Uterus (tissue), 4 donors: ENCODE results near the gene SYTL3. TPM values are rescaled to one million over a fixed set of nuclear protein-coding genes. Genes with fewer than 3 reads are reported as not detected.

Experiments
- DNase-seq, 2 donors: peaks; one replicate each; pipeline ENCODE4 v3.0.0-alpha.2; 2019 to 2020
- H3K27ac ChIP-seq, 2 donors: fragments of 200-600 bp; sonication (generic); 1 replicate in 1 of 2; 2 replicates in 1 of 2; pipeline ENCODE4 v1.5.1; 2016 to 2018
- H3K27me3 ChIP-seq, 2 donors: fragments of 200-600 bp; sonication (generic); one replicate each; pipeline ENCODE4 v1.5.1; 2018 to 2019; ENCODE audit warnings: control low read depth in 1 of 2
- H3K36me3 ChIP-seq, 2 donors: fragments of 200-600 bp; sonication (generic); one replicate each; pipeline ENCODE4 v1.5.1; 2019; ENCODE audit warnings: control low read depth in 1 of 2
- H3K4me1 ChIP-seq, 2 donors: fragments of 200-600 bp; sonication (generic); one replicate each; pipeline ENCODE4 v1.5.1; 2018 to 2019; ENCODE audit warnings: control low read depth in 1 of 2
- H3K4me3 ChIP-seq, 2 donors: fragments of 200-600 bp; sonication (generic); 1 replicate in 1 of 2; 2 replicates in 1 of 2; pipeline ENCODE4 v1.5.1; 2018 to 2019; ENCODE audit warnings: mild to moderate bottlenecking in 1 of 2
- H3K9me3 ChIP-seq, 2 donors: fragments of 200-600 bp; sonication (generic); one replicate each; pipeline ENCODE4 v1.5.1; 2019; ENCODE audit warnings: control low read depth in 1 of 2
- CTCF ChIP-seq, 4 experiments: fragments of 200-600 bp in 2 of 4; fragments of 450-650 bp in 2 of 4; sonication (generic) in 2 of 4; IDR thresholded peaks; one replicate each; pipeline ENCODE4 v1.5.1; 2016 to 2019; ENCODE audit warnings: antibody characterized with exemption in 4 of 4, mild to moderate bottlenecking in 2 of 4, moderate library complexity in 1 of 4
- POLR2A ChIP-seq, 2 donors: fragments of 450-650 bp; IDR thresholded peaks; one replicate each; pipeline ENCODE4 v1.6.1; 2016; ENCODE audit warnings: antibody characterized with exemption in 2 of 2, mild to moderate bottlenecking in 1 of 2, moderate library complexity in 1 of 2
- intact Hi-C: fragments of 100-400 bp; cut with DNase I; formaldehyde crosslinking; loops from one replicate; pipeline ENCODE4 v1.15.1; 2023; ENCODE audit warnings: low total_unique reads
- total RNA-seq, 4 donors: library from RNA; depleted of rRNA in 3 of 4; stranded (reverse); fragments of >200 nt in 3 of 4; gene quantifications; one replicate each; pipeline versions ENCODE4 v1.1.0 to v1.2.4, GENCODE V29; 2014 to 2023
- donor health status: DM: yes; HTN: yes; CAD: no.

SYTL3 gene
- total RNA-seq, 4 donors from 2014 or later: 0.51 to 12.4 (median 3.3) TPM

- Histone ChIP-seq H3K9me3 (no peaks in the 10 kb centered on the region), H3K27ac (peak overlapping the region; percentile 73 to 81), H3K4me1 (no peaks in the 10 kb centered on the region), H3K4me3 (peak overlapping the region; percentile 6 to 10), H3K36me3 (no peaks in the 10 kb centered on the region), H3K27me3 (no peaks in the 10 kb centered on the region)
- TF ChIP-seq POLR2A (IDR thresholded peaks at IDR 0.05) (peak in 1 of 2 donors; percentile 14), CTCF (IDR thresholded peaks at IDR 0.05) (no peak)
- intact Hi-C loops: no loop called here
- DNase-seq: peak; percentile 44 to 59
Observed at GRCh38 chr6:158662954-158663624, 13.2 kb downstream of the SYTL3 start.

- TF ChIP-seq CTCF (IDR thresholded peaks at IDR 0.05): no peak
- no peak for TF ChIP-seq POLR2A (IDR thresholded peaks at IDR 0.05)
- intact Hi-C loops: no loop called here
- DNase-seq: no peak
- Histone ChIP-seq H3K9me3 (no peaks in the 10 kb centered on the region), H3K36me3 (no peaks in the 10 kb centered on the region), H3K27me3 (no peaks in the 10 kb centered on the region), H3K4me3 (peak overlapping the region; percentile 6 to 10), H3K27ac (peak overlapping the region; percentile 73 to 81), H3K4me1 (no peaks in the 10 kb centered on the region)
Observed at GRCh38 chr6:158663625-158664165, 13.8 kb downstream of the SYTL3 start.

- Histone ChIP-seq H3K9me3 (no peaks in the 10 kb centered on the region), H3K27ac (no peak overlapping the region), H3K36me3 (no peaks in the 10 kb centered on the region), H3K27me3 (no peaks in the 10 kb centered on the region), H3K4me1 (no peaks in the 10 kb centered on the region), H3K4me3 (no peak overlapping the region)
- DNase-seq: no peak
- TF ChIP-seq CTCF (IDR thresholded peaks at IDR 0.05): no peak
- TF ChIP-seq POLR2A (IDR thresholded peaks at IDR 0.05): no peak
- intact Hi-C loops: no loop called here
Observed at GRCh38 chr6:158665332-158665731, 15.5 kb downstream of the SYTL3 start.

- TF ChIP-seq POLR2A (IDR thresholded peaks at IDR 0.05) (no peak), CTCF (IDR thresholded peaks at IDR 0.05) (no peak)
- H3K9me3 ChIP-seq: no peaks in the 10 kb centered on the region
- H3K27ac ChIP-seq: no peak overlapping the region
- H3K36me3 ChIP-seq: no peaks in the 10 kb centered on the region
- DNase-seq: no peak
- H3K4me3 ChIP-seq: no peak overlapping the region
- no peaks in the 10 kb centered on the region for H3K27me3 ChIP-seq
- no peaks in the 10 kb centered on the region for H3K4me1 ChIP-seq
- intact Hi-C loops: no loop called here
Observed at GRCh38 chr6:158666628-158667359, 16.9 kb downstream of the SYTL3 start.
